Right renal pelvis (tissue), 4 donors: Measurements from ENCODE around the gene ISG15. TPM values are rescaled to one million over a fixed set of nuclear protein-coding genes. Genes with fewer than 3 reads are reported as not detected.
"Not testable (repeated sequence)": the region's sequence is repeated elsewhere in the genome, so short reads cannot be mapped to it uniquely, and the experiment has no call there.

Experiments used
- DNase-seq, 4 donors: peaks; one replicate each; pipeline ENCODE4 v3.0.0-alpha.2; 2013; ENCODE audit warnings: low read depth in 4 of 4, low spot score in 3 of 4, missing footprints in 1 of 4
- polyA plus RNA-seq, 4 donors: library from polyadenylated mRNA; unstranded; fragments of 120-200 nt; gene quantifications; one replicate each; pipeline ENCODE4 v1.2.1, GENCODE V29; 2013; ENCODE audit not compliant: insufficient read length in 4 of 4

ISG15 gene
- polyA plus RNA-seq, 4 donors: 9.1 to 15.7 (median 13.3) TPM

- DNase-seq: no peak
Observed at GRCh38 chr1:974687-975328, 38.5 kb upstream of the ISG15 start.

GRCh38 chr1:975365-975764 is 37.9 kb upstream of the ISG15 start:
- no peak for DNase-seq

GRCh38 chr1:975896-976683 is 37.2 kb upstream of the ISG15 start:
- DNase-seq: peak in 1 of 4 donors; percentile 45

GRCh38 chr1:976791-977190 is 36.5 kb upstream of the ISG15 start:
- not testable (repeated sequence) for DNase-seq

GRCh38 chr1:978069-978834 is 35.0 kb upstream of the ISG15 start:
- no peak for DNase-seq

- DNase-seq: no peak
Observed at GRCh38 chr1:978835-979743, 34.2 kb upstream of the ISG15 start.

GRCh38 chr1:979744-980072 is 33.6 kb upstream of the ISG15 start:
- no peak for DNase-seq

- no peak for DNase-seq
Observed at GRCh38 chr1:980137-980571, 33.1 kb upstream of the ISG15 start.

GRCh38 chr1:980602-981395 is 32.5 kb upstream of the ISG15 start:
- DNase-seq: no peak

GRCh38 chr1:981491-981954 is 31.8 kb upstream of the ISG15 start:
- DNase-seq: no peak

- no peak for DNase-seq
Observed at GRCh38 chr1:981955-982558, 31.2 kb upstream of the ISG15 start, which contains the start of gene PERM1. PERM1 (minus strand) TSS chr1:982093; CDS start chr1:981029, 1,064 bp downstream.

- no peak for DNase-seq
Observed at GRCh38 chr1:982765-983436, 30.4 kb upstream of the ISG15 start.

- no peak for DNase-seq
Observed at GRCh38 chr1:983798-984475, 29.4 kb upstream of the ISG15 start.

GRCh38 chr1:984476-984814 is 28.9 kb upstream of the ISG15 start:
- DNase-seq: no peak

- no peak for DNase-seq
Observed at GRCh38 chr1:985126-985525, 28.2 kb upstream of the ISG15 start.

GRCh38 chr1:988061-988460 is 25.2 kb upstream of the ISG15 start:
- DNase-seq: not testable (repeated sequence)

- not testable (repeated sequence) for DNase-seq
Observed at GRCh38 chr1:991275-991674, 22.0 kb upstream of the ISG15 start.

- DNase-seq: no peak
Observed at GRCh38 chr1:991895-992294, 21.4 kb upstream of the ISG15 start.
